ENCODE measurements around the gene ITGB2.

DNA sequence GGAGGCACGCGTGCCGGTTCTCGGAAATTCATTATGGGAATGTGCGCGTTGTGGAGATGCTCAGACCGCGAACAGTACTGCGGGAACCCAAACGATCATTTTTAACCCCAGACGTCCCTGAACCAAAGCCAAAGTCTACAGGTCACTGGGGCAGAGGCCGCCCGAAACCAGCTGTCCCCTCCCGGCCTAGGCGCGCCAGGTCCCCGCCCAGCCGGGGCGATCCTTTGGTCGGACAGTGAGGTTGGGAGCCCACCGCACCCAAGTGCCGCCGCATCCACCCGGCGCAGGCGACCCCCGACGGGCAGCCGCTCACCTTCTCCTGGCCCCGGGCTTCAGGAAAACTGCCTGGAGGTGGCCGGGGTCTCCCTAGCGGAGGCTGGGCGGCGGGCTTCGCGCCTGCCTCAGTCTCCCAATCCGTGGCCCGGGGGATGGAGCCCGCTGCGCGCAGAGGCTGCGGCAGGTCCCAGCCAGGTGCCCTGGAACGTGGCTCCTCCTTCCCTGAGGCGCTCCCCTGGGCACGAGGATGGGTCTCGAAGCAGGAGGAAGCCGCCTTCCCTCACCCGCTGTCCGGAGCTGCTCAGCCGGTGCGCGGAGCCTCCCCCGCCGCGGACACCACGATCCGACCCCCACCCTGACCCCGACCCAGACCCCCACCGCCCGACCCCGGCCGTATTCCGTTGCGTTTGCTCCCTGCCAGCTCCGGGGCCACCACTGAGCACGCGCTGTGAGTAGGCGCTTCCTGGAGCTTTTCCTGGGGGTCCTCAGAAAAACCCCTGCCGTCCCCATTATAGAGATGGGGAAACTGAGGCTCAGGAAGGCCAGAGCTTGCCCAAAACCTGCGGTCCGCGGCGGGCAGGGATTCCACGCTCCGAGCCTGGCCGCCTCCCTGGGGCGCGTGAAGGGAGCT lies 11.1 kb upstream of the ITGB2 start:
- TF ChIP-seq TAF1 (IDR thresholded peaks at IDR 0.05; ENCODE audit: borderline replicate concordance, insufficient read depth, low read length) (no peak), SIN3A (IDR thresholded peaks at IDR 0.05; ENCODE audit: borderline replicate concordance, insufficient read depth, low read length) (no peak)

Measured in PFSK-1 (cell line).